PC-9 (cell line): Measurements from ENCODE around the gene C20orf144.

Source experiments
- EZH2 ChIP-seq: fragments of 200-600 bp; sonication (generic); IDR thresholded peaks from 2 replicates; pipeline ENCODE4 v1.8.0; 2017; ENCODE audit warnings: antibody characterized with exemption, low read depth
- TF ChIP-seq, protein P1 (sequence below): fragments of 200-600 bp; sonication (generic); conservative IDR thresholded peaks from 2 replicates; pipeline ENCODE4 v1.6.1; 2017; ENCODE audit warnings: mixed run types, antibody characterized with exemption, mild to moderate bottlenecking, moderate library complexity

DNA sequence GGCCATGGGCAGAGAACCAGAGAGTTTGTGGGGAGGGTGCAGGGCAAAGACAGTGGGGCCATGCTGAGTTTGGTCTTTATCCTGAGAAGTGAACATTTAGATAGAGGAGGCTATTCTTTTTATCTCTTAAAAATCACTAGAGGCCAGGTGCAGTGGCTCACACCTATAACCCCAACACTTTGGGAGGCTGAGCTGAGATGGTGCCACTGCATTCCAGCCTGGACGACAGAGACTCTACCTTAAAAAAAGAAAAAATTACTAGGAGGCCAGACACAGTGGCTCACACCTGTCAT is 49.3 kb downstream of the C20orf144 start:
- TF ChIP-seq, protein P1, sequence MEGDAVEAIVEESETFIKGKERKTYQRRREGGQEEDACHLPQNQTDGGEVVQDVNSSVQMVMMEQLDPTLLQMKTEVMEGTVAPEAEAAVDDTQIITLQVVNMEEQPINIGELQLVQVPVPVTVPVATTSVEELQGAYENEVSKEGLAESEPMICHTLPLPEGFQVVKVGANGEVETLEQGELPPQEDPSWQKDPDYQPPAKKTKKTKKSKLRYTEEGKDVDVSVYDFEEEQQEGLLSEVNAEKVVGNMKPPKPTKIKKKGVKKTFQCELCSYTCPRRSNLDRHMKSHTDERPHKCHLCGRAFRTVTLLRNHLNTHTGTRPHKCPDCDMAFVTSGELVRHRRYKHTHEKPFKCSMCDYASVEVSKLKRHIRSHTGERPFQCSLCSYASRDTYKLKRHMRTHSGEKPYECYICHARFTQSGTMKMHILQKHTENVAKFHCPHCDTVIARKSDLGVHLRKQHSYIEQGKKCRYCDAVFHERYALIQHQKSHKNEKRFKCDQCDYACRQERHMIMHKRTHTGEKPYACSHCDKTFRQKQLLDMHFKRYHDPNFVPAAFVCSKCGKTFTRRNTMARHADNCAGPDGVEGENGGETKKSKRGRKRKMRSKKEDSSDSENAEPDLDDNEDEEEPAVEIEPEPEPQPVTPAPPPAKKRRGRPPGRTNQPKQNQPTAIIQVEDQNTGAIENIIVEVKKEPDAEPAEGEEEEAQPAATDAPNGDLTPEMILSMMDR = no peak
- TF ChIP-seq EZH2 = no peak
